Stimulated activated CD4-positive, alpha-beta T cell treated with anti-CD3 and anti-CD28 coated beads, TNF-alpha, amount 100 ng/mL, for 1 hour (primary cell): Measurements from ENCODE around the gene DOK4.
A peak's percentile ranks its signal among the peaks of the same experiment; 100 is the strongest.
"Not testable (repeated sequence)": the region's sequence is repeated elsewhere in the genome, so short reads cannot be mapped to it uniquely, and the experiment has no call there.

Experiments
- DNase-seq, 3 donors: peaks; one replicate each; pipeline ENCODE4 v3.0.0-alpha.2; 2020; ENCODE audit warnings: low read depth in 3 of 3, low spot score in 1 of 3

The DOK4 gene

GRCh38 chr16:57447186-57447962 is 38.9 kb downstream of the DOK4 start, which contains the start of the genes CIAPIN1 and COQ9:
Gene CIAPIN1 (minus strand): TSS chr16:57447385. CDS start chr16:57440928, 6,457 bp downstream.
Gene COQ9 (plus strand): TSS chr16:57447479. CDS start chr16:57447506, 27 bp downstream.
- DNase-seq = peak; percentile 80 to 84 (median 83)

GRCh38 chr16:57446531-57447185 is 39.6 kb downstream of the DOK4 start:
- peak in 1 of 3 donors; percentile 10 for DNase-seq

- no peak for DNase-seq
Observed at GRCh38 chr16:57445510-57445909, 40.8 kb downstream of the DOK4 start.

GRCh38 chr16:57444711-57445110 is 41.6 kb downstream of the DOK4 start:
- DNase-seq = no peak

- DNase-seq = not testable (repeated sequence)
Observed at GRCh38 chr16:57440551-57440950, 45.7 kb downstream of the DOK4 start.

- not testable (repeated sequence) for DNase-seq
Observed at GRCh38 chr16:57439947-57440346, 46.3 kb downstream of the DOK4 start.

GRCh38 chr16:57435838-57436237 is 50.5 kb downstream of the DOK4 start:
- DNase-seq = no peak

- no peak for DNase-seq
Observed at GRCh38 chr16:57434003-57434402, 52.3 kb downstream of the DOK4 start.

GRCh38 chr16:57432989-57433388 is 53.3 kb downstream of the DOK4 start:
- no peak for DNase-seq

- DNase-seq = no peak
Observed at GRCh38 chr16:57432505-57432904, 53.8 kb downstream of the DOK4 start.

GRCh38 chr16:57430955-57431354 is 55.3 kb downstream of the DOK4 start:
- DNase-seq = no peak

- DNase-seq = no peak
Observed at GRCh38 chr16:57427824-57428223, 58.5 kb downstream of the DOK4 start.

- DNase-seq = no peak
Observed at GRCh38 chr16:57427307-57427706, 59.0 kb downstream of the DOK4 start.

- DNase-seq = no peak
Observed at GRCh38 chr16:57426356-57426755, 59.9 kb downstream of the DOK4 start.

- no peak for DNase-seq
Observed at GRCh38 chr16:57424583-57424982, 61.7 kb downstream of the DOK4 start.

- DNase-seq = no peak
Observed at GRCh38 chr16:57423152-57423551, 63.1 kb downstream of the DOK4 start.

- DNase-seq = no peak
Observed at GRCh38 chr16:57422026-57422944, 64.0 kb downstream of the DOK4 start.
